LHCN-M2 (cell line): ENCODE results near the gene ACTR10. TPM values are rescaled to one million over a fixed set of nuclear protein-coding genes. Genes with fewer than 3 reads are reported as not detected.

Experiments used
- DNase-seq: peaks from one replicate; pipeline ENCODE4 v3.0.0-alpha.2; 2012; ENCODE audit warnings: low read depth
- polyA plus RNA-seq: library from polyadenylated mRNA; unstranded; fragments of >200 nt; gene quantifications from one replicate; pipeline ENCODE4 v1.2.1, GENCODE V29; 2012; ENCODE audit warnings: missing spikeins
- total RNA-seq: library from RNA; depleted of rRNA; stranded (reverse); fragments of >200 nt; gene quantifications from 2 replicates; pipeline ENCODE4 v1.2.3, GENCODE V29; 2014; rRNA removed

ACTR10 gene
- 78.2 and 83.3 TPM in 2 replicates for total RNA-seq
- 68.4 TPM for polyA plus RNA-seq

DNA sequence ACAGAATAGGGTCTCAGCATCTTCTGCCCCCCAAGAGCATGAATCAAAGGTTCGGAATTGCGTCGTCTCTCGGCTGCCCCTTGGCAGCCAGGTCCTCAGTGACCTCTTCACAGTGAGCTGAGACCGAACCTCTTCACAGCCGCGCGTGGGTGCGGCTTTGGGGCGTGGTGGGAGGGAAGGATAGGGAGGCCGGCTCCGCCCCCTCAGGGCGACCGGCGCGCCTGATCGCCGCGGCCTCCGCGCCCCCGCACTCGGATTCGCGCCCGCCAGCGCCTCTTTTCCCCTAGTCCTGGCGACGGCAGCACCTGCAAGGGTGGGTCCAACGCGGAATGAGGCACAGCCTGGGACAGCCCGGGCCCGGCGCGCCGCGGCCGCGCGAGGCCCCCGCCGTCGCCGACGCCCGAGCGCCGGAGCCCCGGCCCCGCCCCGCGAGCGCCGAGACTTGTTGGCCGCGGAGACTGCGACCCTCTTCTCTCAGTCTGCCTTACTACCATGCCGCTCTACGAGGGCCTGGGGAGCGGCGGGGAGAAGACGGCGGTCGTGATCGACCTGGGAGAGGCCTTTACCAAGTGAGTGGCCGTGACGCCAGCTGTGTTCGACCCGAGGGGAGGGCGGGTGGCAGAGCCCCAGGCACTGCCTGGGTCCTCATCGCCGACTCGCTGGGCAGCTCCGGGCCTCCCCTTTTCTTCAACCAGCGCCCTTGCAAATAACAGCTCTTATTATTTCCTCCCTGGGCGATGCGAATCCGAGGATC is at the start of gene ACTR10:
Gene ACTR10, plus strand, starts transcription at position 424 of the 754 bp plus-strand sequence. Its CDS starts 69 bp downstream, at position 493.
- peak; percentile 78 for DNase-seq

DNA sequence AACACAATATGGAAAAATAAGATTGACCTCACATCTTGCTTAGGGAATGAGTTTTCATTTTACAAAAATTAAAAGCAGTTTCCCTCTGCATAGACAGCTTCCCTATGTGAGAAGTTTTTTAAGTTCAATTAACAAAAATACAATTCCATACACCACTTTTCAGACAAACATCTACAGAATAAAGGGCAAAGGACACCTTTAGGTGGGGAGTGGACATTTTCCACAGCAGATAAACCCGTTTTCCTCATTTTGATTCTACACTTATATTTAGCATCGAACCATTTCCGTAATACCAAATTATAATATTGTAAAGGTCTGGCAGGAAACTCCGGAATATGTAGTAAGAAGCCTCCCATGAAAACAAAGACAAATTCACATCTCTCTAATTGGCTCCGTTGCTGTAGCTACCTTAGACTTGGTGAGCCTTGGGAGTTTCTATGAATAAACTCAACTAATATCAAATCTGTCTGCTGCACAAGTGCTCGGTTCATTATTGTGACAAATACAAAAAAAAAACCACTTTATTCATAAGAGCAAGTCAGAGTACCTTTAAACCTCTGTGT is 49.6 kb upstream of the ACTR10 start:
- DNase-seq = no peak

- DNase-seq = no peak
Measured at GRCh38 chr14:58151133-58152013, 48.6 kb upstream of the ACTR10 start.

- peak; percentile 63 for DNase-seq
Measured at GRCh38 chr14:58152014-58152857, 47.7 kb upstream of the ACTR10 start, which contains the start of gene ARMH4. ARMH4 (minus strand) TSS chr14:58152213; CDS start chr14:58139358, 12,855 bp downstream.

DNA sequence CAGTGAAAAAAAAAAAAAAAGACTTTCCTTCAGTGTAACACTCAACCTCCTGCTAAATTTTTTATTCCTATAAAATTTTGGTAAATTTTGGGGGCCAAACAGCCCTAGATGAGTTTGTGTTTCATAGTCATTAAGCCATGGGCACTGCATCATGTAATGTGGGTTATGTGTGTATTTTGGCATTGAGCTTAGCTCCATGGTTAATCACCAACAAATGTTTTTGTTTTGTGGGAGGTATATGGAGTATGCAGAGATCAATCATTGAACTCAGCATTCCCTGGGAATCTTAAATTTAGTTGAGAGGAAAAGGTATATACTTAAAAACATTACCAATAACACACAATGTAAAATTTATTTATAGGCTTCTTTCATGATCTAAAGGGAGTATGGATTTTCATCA is 39.4 kb upstream of the ACTR10 start:
- DNase-seq = no peak

DNA sequence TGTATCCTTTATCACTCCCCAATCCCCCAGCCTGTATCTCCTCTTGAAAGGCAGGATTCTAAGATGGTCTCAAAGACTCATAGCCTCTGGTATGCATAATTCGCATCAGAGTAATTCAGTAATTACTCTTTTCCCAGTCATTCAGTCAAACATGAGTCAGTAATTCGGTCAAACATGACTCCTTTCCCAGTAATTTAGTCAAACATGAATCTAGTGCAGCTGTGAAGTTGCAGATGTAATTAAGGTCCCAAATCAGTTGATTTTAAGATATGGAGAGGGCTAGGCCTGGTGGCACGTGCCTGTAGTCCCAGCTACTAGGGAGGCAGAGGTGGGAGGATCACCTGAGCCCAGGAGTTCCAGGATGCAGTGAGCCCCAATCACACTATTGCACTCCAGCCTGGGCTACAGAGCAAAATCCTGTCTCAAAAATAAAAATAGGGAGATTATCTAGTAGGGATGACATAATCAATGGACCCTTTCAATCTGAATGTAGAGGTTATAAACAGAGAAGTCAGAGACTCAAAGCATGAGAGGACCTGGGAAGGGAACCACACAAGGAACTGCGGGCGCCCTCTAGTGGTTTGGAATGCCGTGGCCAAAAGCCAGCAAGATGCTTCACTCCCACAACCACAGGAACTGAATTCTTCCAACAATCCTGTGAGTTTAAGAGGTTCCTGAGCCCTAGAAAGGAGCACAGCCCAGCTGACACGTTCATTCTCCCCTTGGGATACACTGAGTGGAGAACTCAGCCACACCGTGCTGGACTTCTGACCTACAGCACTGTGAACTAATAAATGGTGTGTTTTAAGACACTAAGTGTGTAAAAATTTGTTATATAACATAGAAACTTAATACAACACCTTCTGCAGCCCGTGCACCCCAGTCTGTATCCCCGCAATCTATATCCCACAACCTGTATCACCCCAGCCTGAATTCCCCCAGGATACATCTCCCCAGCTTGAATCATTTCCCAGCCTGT is 33.7 kb upstream of the ACTR10 start:
- peak; percentile 79 for DNase-seq

- no peak for DNase-seq
Measured at GRCh38 chr14:58167057-58167456, 32.9 kb upstream of the ACTR10 start.

- no peak for DNase-seq
Measured at GRCh38 chr14:58167891-58168290, 32.1 kb upstream of the ACTR10 start.

DNA sequence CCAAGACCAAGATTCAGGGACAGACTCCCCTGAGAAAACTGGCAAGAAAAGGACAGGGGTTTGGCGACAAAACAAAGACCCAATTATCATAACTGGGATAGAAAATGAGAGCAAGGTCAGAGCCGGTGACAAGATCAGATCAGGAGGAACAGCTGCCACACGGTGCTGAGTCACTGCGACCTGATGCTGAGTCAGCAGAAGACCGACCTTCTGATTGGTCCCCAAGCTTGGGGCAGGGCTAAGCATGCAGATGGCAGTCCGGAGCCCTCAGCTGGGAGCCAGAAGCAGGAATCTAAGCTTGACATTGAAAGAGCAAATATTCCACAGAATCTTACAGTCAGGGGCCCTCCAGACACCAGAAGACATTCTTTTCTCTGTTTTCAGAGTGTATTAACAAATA is 28.9 kb upstream of the ACTR10 start:
- peak; percentile 93 for DNase-seq

DNA sequence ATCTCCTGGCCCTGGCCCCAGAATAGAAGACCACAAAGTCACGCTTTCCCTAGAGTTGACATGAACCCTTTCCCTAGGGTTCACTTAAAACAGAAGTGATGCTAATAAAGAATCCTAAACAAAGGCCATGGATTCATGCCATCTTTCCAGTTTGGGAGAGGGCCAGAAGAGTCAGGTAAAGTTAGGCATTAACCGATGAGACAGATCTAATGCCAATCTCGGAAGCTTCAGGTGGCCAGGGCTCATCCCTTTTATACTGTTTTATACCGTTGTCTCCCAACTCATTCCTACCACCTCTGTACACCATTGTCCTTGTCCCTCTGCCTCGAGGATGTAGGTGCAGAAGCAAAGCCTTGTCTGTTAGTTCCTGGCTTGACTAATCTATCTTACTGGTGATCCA is 22.8 kb upstream of the ACTR10 start:
- no peak for DNase-seq

DNA sequence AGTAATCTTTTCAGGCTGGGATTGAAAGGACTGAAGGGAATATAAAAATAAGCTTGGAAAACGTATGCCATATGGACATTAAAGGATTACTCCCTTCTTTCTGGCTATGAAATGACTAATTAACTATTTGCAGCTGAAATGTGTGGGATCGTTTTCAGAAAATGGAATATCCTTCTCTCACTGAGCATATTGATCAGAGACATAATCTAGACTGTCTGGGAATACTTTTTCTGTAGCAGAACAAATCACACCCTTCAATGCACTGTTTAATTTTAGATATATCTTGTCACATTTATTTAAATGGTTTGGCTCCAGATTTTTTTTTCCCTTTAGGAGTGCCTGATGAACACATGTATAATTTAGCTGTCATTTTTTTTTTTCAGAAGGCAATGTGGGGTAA is 10.8 kb upstream of the ACTR10 start:
- no peak for DNase-seq

DNA sequence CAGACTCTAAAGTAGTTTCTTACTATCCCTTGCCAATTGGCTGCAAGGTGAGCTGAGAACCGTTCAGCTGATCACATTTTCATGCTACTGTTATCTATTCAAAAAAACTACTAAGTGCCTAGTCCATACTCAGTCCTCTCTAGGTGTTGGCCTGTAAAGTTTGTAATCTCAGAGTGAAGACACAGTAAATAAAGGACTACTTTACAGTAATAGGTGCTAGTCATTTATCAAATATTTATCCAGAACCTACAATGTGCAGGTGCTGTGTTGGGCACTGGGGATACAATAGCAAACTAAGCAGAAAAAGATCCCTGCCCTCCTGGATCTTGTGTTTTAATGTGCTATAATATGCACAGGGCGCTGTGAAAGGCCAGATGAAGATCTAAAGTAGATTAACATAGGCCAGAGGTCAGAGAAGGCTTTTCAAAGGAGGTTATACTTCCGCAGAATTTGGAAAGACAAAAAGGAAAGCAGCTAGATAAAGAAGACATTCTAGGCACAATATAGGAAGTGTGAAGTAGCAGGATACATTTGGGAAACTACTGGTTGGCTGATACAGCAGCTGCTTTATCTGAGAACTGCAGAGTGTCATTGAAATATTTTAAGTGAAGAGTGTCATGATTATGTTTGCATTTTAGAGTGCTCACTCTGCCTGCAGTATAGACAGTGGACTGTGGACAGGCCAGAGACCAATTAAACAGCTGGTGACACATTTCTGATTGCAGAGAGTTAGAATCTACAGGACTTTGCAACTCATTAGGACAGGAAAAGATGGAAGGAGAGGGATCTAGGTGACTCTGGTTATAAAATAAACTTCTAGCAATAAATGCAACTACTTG is 8.0 kb upstream of the ACTR10 start:
- DNase-seq = no peak

- DNase-seq = peak; percentile 35
Measured at GRCh38 chr14:58193542-58193941, 6.4 kb upstream of the ACTR10 start.

GRCh38 chr14:58196198-58196597 is 3.8 kb upstream of the ACTR10 start:
- no peak for DNase-seq

DNA sequence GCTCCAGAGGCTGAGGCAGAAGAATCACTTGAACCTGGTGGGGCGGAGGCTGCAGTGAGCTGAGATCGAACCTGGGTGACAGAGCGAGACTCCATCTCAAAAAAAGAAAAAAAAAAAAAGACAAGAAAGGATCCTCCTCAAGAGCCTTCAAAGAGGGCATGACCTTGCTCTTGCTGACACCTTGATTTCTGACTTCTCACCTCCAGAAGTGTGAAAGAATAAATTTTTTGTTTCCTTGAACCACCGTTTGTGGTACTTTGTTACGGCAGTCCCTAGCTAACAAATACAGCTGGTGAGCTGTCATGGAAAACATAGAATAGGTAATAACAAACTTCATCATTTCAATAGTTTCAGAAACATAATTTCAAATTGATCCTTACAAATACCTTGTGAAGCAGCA is 1.9 kb upstream of the ACTR10 start:
- no peak for DNase-seq

DNA sequence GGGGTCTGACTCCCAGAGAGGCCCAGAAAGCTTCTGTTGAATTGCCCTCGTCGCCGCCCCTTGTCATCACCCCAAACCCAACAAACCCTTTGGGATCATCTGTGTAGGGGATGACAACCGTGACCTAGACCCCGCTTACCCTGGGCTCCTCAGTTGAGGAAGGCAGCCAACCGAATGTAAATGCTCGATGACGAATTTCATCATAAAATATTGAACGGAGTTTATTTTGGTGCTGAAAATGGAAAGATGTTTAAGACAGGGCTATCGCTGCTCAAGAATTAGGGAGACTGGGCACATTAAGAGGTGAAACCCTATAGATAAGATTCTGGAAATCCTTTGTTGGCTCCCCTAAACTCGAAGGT is 512 bp downstream of the ACTR10 start:
- DNase-seq = no peak

- DNase-seq = no peak
Measured at GRCh38 chr14:58200846-58201245, 897 bp downstream of the ACTR10 start.

DNA sequence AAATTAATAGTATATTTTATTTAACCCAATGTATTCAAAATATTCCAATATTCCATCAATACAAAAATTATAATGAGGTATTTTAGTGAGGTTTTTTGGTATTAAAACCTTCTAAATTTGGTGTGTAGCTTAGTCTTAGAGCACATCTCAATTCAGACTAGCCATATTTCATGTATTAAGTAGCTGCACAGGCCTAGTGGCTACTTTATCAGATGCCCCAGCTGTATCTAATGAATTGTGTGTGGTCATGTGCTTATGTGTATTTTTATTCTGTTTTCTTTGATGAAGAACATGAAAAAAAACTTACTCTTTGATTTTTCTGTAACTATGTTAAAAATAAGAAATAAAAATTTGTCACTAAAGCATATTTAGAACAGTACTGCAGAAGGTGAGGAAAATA is 13.2 kb downstream of the ACTR10 start:
- no peak for DNase-seq
